ENCODE results near the gene ATF5.

Gene ATF5

GRCh38 chr19:49981603-49982593 lies 52.9 kb downstream of the ATF5 start:
- no peak for DNase-seq
